ENCODE data around the gene CALML3.

GRCh38 chr10:5567477-5567876, 42.7 kb downstream of the CALML3 start:
- no peak for TF ChIP-seq CTCF (IDR thresholded peaks at IDR 0.05)
- TF ChIP-seq POLR2AphosphoS5 (IDR thresholded peaks at IDR 0.05; ENCODE audit: low read depth, low read length), result no peak
